Esophagus muscularis mucosa (tissue), 4 donors: ENCODE measurements around the gene OSBP2.

Experiments
- CTCF ChIP-seq, 3 experiments: fragments of 200-600 bp in 2 of 3; fragments of 450-650 bp in 1 of 3; sonication (generic) in 2 of 3; IDR thresholded peaks; one replicate each; pipeline ENCODE4 v1.5.1; 2017 to 2019; ENCODE audit warnings: antibody characterized with exemption in 3 of 3, mild to moderate bottlenecking in 2 of 3, moderate library complexity in 1 of 3
- EP300 ChIP-seq: sonication (generic); formaldehyde crosslinking; IDR thresholded peaks from one replicate; pipeline ENCODE4 v1.6.1; 2017; ENCODE audit warnings: antibody characterized with exemption
- POLR2A ChIP-seq: fragments of 450-650 bp; IDR thresholded peaks from one replicate; pipeline ENCODE4 v1.6.1; 2017; ENCODE audit warnings: antibody characterized with exemption, moderate library complexity, mild to moderate bottlenecking, low read depth

- TF ChIP-seq EP300: no peak
- TF ChIP-seq POLR2A: no peak
- no peak for TF ChIP-seq CTCF (IDR thresholded peaks at IDR 0.05)
These were observed 29.9 kb upstream of the OSBP2 start for GRCh38 chr22:30664798-30665197.
